ENCODE data around the gene SMARCA2. TPM values are rescaled to one million over a fixed set of nuclear protein-coding genes. Genes with fewer than 3 reads are reported as not detected.
A peak's percentile ranks its signal among the peaks of the same experiment; 100 is the strongest.

Gene SMARCA2
- total RNA-seq, 1 donor from 2014 or later, result 4.2 TPM

DNA sequence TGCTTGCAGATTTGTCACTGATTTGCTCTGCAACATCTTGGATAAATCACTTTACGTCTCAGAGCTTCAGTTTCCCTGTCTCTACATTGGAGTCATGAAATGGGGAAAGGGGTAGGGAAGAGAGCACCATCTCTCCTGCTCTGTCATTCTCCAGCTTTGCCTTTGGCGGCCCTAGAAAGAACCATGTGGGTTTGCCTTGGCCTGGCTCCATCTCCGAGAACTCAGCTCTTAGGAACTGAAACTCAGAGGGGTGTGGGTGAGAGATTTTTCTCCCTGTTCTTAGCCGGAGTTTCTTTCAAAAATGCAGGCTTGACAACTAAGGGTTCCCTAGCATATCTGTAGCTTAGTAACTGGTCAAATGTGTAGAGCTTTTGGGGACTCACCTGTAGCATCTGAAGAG lies 123.5 kb downstream of the SMARCA2 start:
- DNase-seq (ENCODE audit: low spot score), result no peak
- H3K36me3 ChIP-seq, result no peaks in the 10 kb centered on the region
- Mint-ChIP-seq H3K27me3 (ENCODE audit: insufficient read depth, low read depth) (peaks cover 2% of the 10 kb centered on the region), H3K4me3 (no peak overlapping the region), H3K4me1 (peaks cover 21% of the 10 kb centered on the region), H3K9me3 (peaks cover 2% of the 10 kb centered on the region), H3K27ac (no peak overlapping the region), H3K36me3 (peaks cover 3% of the 10 kb centered on the region)
- no peak overlapping the region for H2AFZ ChIP-seq (replicated peaks)
- H3K4me1 ChIP-seq, result no peaks in the 10 kb centered on the region
- no peak overlapping the region for H3K4me3 ChIP-seq
- H4K20me1 ChIP-seq (ENCODE audit: low read depth), result no peaks in the 10 kb centered on the region
- H3K27me3 ChIP-seq, result no peaks in the 10 kb centered on the region
- no peak overlapping the region for H3K9ac ChIP-seq
- TF ChIP-seq EZH2phosphoT487 (IDR thresholded peaks at IDR 0.05), result no peak
- no peak for TF ChIP-seq EZH2 (IDR thresholded peaks at IDR 0.05)
- H3K9me3 ChIP-seq (ENCODE audit: low read depth), result no peaks in the 10 kb centered on the region
- H3K4me2 ChIP-seq, result no peak overlapping the region
- H3K79me2 ChIP-seq (ENCODE audit: low read depth), result no peaks in the 10 kb centered on the region
- H3K27ac ChIP-seq, result no peak overlapping the region
- no peaks in the 10 kb centered on the region for H3F3A ChIP-seq (ENCODE audit: low read depth)

GRCh38 chr9:2140600-2141223 lies 125.6 kb downstream of the SMARCA2 start:
- no peak for DNase-seq (ENCODE audit: low spot score)
- H3K36me3 Mint-ChIP-seq, result peaks cover 3% of the 10 kb centered on the region
- H3K4me3 Mint-ChIP-seq, result no peak overlapping the region
- Histone ChIP-seq H3K27ac (no peak overlapping the region), H3F3A (ENCODE audit: low read depth) (no peaks in the 10 kb centered on the region), H3K4me3 (no peak overlapping the region), H3K9ac (no peak overlapping the region), H3K27me3 (no peaks in the 10 kb centered on the region), H3K9me3 (ENCODE audit: low read depth) (no peaks in the 10 kb centered on the region), H3K79me2 (ENCODE audit: low read depth) (no peaks in the 10 kb centered on the region), H3K4me1 (no peaks in the 10 kb centered on the region), H2AFZ (replicated peaks) (no peak overlapping the region), H3K4me2 (no peak overlapping the region), H4K20me1 (ENCODE audit: low read depth) (no peaks in the 10 kb centered on the region), H3K36me3 (no peaks in the 10 kb centered on the region)
- H3K4me1 Mint-ChIP-seq, result peaks cover 25% of the 10 kb centered on the region
- peaks cover 2% of the 10 kb centered on the region for H3K9me3 Mint-ChIP-seq
- peaks cover 2% of the 10 kb centered on the region for H3K27me3 Mint-ChIP-seq (ENCODE audit: insufficient read depth, low read depth)
- no peak overlapping the region for H3K27ac Mint-ChIP-seq
- TF ChIP-seq, protein P1, sequence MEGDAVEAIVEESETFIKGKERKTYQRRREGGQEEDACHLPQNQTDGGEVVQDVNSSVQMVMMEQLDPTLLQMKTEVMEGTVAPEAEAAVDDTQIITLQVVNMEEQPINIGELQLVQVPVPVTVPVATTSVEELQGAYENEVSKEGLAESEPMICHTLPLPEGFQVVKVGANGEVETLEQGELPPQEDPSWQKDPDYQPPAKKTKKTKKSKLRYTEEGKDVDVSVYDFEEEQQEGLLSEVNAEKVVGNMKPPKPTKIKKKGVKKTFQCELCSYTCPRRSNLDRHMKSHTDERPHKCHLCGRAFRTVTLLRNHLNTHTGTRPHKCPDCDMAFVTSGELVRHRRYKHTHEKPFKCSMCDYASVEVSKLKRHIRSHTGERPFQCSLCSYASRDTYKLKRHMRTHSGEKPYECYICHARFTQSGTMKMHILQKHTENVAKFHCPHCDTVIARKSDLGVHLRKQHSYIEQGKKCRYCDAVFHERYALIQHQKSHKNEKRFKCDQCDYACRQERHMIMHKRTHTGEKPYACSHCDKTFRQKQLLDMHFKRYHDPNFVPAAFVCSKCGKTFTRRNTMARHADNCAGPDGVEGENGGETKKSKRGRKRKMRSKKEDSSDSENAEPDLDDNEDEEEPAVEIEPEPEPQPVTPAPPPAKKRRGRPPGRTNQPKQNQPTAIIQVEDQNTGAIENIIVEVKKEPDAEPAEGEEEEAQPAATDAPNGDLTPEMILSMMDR (IDR thresholded peaks at IDR 0.05), result no peak
- TF ChIP-seq EZH2 (IDR thresholded peaks at IDR 0.05) (no peak), EZH2phosphoT487 (IDR thresholded peaks at IDR 0.05) (no peak)

GRCh38 chr9:2142212-2142611 lies 127.1 kb downstream of the SMARCA2 start:
- no peaks in the 10 kb centered on the region for H3K36me3 ChIP-seq
- no peak overlapping the region for H3K4me3 Mint-ChIP-seq
- H3K27ac Mint-ChIP-seq, result peak overlapping the region; percentile 34

GRCh38 chr9:2144619-2145018 lies 129.5 kb downstream of the SMARCA2 start:
- Histone ChIP-seq H3K36me3 (no peaks in the 10 kb centered on the region), H3K27me3 (no peaks in the 10 kb centered on the region), H3K4me2 (no peak overlapping the region), H3K79me2 (ENCODE audit: low read depth) (no peaks in the 10 kb centered on the region), H3K27ac (no peak overlapping the region), H3K9me3 (ENCODE audit: low read depth) (no peaks in the 10 kb centered on the region), H3K9ac (no peak overlapping the region), H4K20me1 (ENCODE audit: low read depth) (no peaks in the 10 kb centered on the region), H3F3A (ENCODE audit: low read depth) (no peaks in the 10 kb centered on the region), H2AFZ (replicated peaks) (no peak overlapping the region), H3K4me1 (no peaks in the 10 kb centered on the region), H3K4me3 (no peak overlapping the region)
- Mint-ChIP-seq H3K4me3 (no peak overlapping the region), H3K9me3 (peaks cover 1% of the 10 kb centered on the region), H3K27me3 (ENCODE audit: insufficient read depth, low read depth) (no peaks in the 10 kb centered on the region), H3K27ac (no peak overlapping the region), H3K4me1 (peaks cover 36% of the 10 kb centered on the region), H3K36me3 (no peaks in the 10 kb centered on the region)
- no peak for DNase-seq (ENCODE audit: low spot score)
- TF ChIP-seq EZH2phosphoT487 (IDR thresholded peaks at IDR 0.05) (no peak), EZH2 (IDR thresholded peaks at IDR 0.05) (no peak)
- TF ChIP-seq, protein P1 (IDR thresholded peaks at IDR 0.05), result no peak

More at GRCh38 chr9:2142212-2142611, 127.1 kb downstream of the SMARCA2 start:
- Histone ChIP-seq H3K79me2 (ENCODE audit: low read depth) (no peaks in the 10 kb centered on the region), H3K9me3 (ENCODE audit: low read depth) (no peaks in the 10 kb centered on the region), H3K27me3 (no peaks in the 10 kb centered on the region), H3F3A (ENCODE audit: low read depth) (no peaks in the 10 kb centered on the region), H3K4me2 (no peak overlapping the region), H2AFZ (replicated peaks) (no peak overlapping the region), H3K27ac (no peak overlapping the region), H3K4me3 (no peak overlapping the region), H3K9ac (no peak overlapping the region), H3K4me1 (no peaks in the 10 kb centered on the region), H4K20me1 (ENCODE audit: low read depth) (no peaks in the 10 kb centered on the region)
- Mint-ChIP-seq H3K27me3 (ENCODE audit: insufficient read depth, low read depth) (peaks cover 2% of the 10 kb centered on the region), H3K9me3 (peaks cover 2% of the 10 kb centered on the region), H3K4me1 (peaks cover 36% of the 10 kb centered on the region), H3K36me3 (peaks cover 3% of the 10 kb centered on the region)
- no peak for DNase-seq (ENCODE audit: low spot score)
- TF ChIP-seq, protein P1 (IDR thresholded peaks at IDR 0.05), result no peak
- no peak for TF ChIP-seq EZH2 (IDR thresholded peaks at IDR 0.05)
- no peak for TF ChIP-seq EZH2phosphoT487 (IDR thresholded peaks at IDR 0.05)
